Stomach (tissue), 9 donors: Measurements from ENCODE around the gene GHDC. TPM values are rescaled to one million over a fixed set of nuclear protein-coding genes. Genes with fewer than 3 reads are reported as not detected.

ENCODE experiments used
- DNase-seq, 2 donors: peaks; one replicate each; pipeline versions ENCODE4 v3.0.0 to v3.0.0-alpha.2; 2013 to 2019
- H3K27ac ChIP-seq, 5 donors: fragments of 200-600 bp in 4 of 5; sonication (generic) in 4 of 5; one replicate each; pipeline ENCODE4 v1.5.1; 2013 to 2019; ENCODE audit warnings: mild to moderate bottlenecking in 1 of 5, moderate library complexity in 1 of 5
- H3K27me3 ChIP-seq, 3 donors: fragments of 200-600 bp; sonication (generic); one replicate each; pipeline ENCODE4 v1.5.1; 2017 to 2019; ENCODE audit warnings: mixed run types in 1 of 3
- H3K36me3 ChIP-seq, 4 donors: fragments of 200-600 bp; sonication (generic); 1 replicate in 3 of 4; 2 replicates in 1 of 4; pipeline ENCODE4 v1.5.1; 2016 to 2019
- H3K4me1 ChIP-seq, 4 donors: fragments of 200-600 bp; sonication (generic); one replicate each; pipeline ENCODE4 v1.5.1; 2016 to 2019
- H3K4me3 ChIP-seq, 4 donors: fragments of 200-600 bp; sonication (generic) in 3 of 4; one replicate each; pipeline ENCODE4 v1.5.1; 2016 to 2019; ENCODE audit warnings: mild to moderate bottlenecking in 1 of 4
- H3K9me3 ChIP-seq, 4 donors: fragments of 200-600 bp; sonication (generic); one replicate each; pipeline ENCODE4 v1.5.1; 2016 to 2019
- CTCF ChIP-seq, 7 experiments: fragments of 450-650 bp in 4 of 7; fragments of 200-600 bp in 3 of 7; sonication (generic) in 3 of 7; IDR thresholded peaks; one replicate each; pipeline ENCODE4 v1.5.1; 2016 to 2019; ENCODE audit warnings: antibody characterized with exemption in 7 of 7, control low read depth in 2 of 7, mild to moderate bottlenecking in 1 of 7
- EP300 ChIP-seq: sonication (generic); formaldehyde crosslinking; IDR thresholded peaks from one replicate; pipeline ENCODE4 v1.6.1; 2017; ENCODE audit warnings: antibody characterized with exemption
- POLR2A ChIP-seq, 4 donors: fragments of 450-650 bp; IDR thresholded peaks; one replicate each; pipeline ENCODE4 v1.6.1; 2016; ENCODE audit warnings: antibody characterized with exemption in 4 of 4, control low read depth in 2 of 4, mild to moderate bottlenecking in 1 of 4, moderate library complexity in 1 of 4
- POLR2AphosphoS5 ChIP-seq, 3 donors: sonication (generic); formaldehyde crosslinking; IDR thresholded peaks; one replicate each; pipeline ENCODE4 v1.6.1; 2016; ENCODE audit warnings: antibody characterized with exemption in 3 of 3
- WGBS, 5 donors: extraction: QIAGEN DNeasy Blood & Tissue Kit in 3 of 5; methylation state at CpG; one replicate each; pipeline versions ENCODE4 v1.1.5 to v1.1.7; 2013 to 2018; 5-methylcytosine and 5-hydroxymethylcytosine counted together
- intact Hi-C: fragments of 100-400 bp; cut with DNase I; formaldehyde crosslinking; loops from one replicate; pipeline ENCODE4 v1.15.1; 2023; ENCODE audit warnings: low total_unique reads
- polyA plus RNA-seq, 3 donors: library from polyadenylated mRNA; stranded (reverse); fragments of 200-250 nt; gene quantifications; one replicate each; pipeline ENCODE4 v1.2.3, GENCODE V29; 2013
- total RNA-seq, 5 donors: library from RNA; depleted of rRNA; stranded (reverse); fragments of >200 nt; gene quantifications; one replicate each; pipeline versions ENCODE4 v1.1.0 to v1.2.3, GENCODE V29; 2014 to 2016
- donor health status: healthy with polysubstance abuse.
- donor health status: Bipolar disorder and iron deficiency.
- donor health status: healthy.

Gene GHDC
- total and polyA plus RNA-seq, 8 donors: 7.1 to 43.2 (median 13.9) TPM; not detected in 1

DNA sequence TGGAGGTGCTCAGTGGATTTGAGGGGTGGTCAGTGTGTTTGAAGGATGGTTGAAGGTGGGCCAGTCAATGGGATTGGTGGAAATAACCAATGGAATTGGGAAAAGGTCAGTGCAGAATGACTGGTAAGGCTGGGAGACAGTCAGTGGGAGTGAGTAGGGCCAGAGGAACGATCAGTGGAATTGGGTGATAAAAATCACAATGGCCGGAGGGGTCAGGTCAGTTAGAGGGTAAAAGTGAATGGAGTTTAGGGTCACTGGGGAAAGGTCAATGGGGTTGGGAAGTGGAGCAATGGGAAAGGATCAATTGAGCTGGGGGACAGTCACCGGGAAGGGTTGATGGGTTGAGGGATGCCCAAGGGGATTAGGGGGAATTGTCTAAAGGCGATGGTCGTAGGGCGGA is 28.5 kb downstream of the GHDC start:
- 83 to 91% (median 90%) methylated on average over 6 of the region's 6 CpGs for WGBS, 5 donors
- H3K27ac ChIP-seq: no peak overlapping the region
- intact Hi-C loops: no loop called here
- H3K27me3 ChIP-seq: no peaks in the 10 kb centered on the region
- H3K4me1 ChIP-seq: no peaks in the 10 kb centered on the region
- no peak for DNase-seq
- no peaks in the 10 kb centered on the region for H3K9me3 ChIP-seq
- H3K36me3 ChIP-seq: no peaks in the 10 kb centered on the region
- TF ChIP-seq POLR2A (IDR thresholded peaks at IDR 0.05): no peak
- no peak for TF ChIP-seq POLR2AphosphoS5 (IDR thresholded peaks at IDR 0.05)
- no peak for TF ChIP-seq CTCF (IDR thresholded peaks at IDR 0.05)
- no peak for TF ChIP-seq EP300
- H3K4me3 ChIP-seq: no peak overlapping the region

DNA sequence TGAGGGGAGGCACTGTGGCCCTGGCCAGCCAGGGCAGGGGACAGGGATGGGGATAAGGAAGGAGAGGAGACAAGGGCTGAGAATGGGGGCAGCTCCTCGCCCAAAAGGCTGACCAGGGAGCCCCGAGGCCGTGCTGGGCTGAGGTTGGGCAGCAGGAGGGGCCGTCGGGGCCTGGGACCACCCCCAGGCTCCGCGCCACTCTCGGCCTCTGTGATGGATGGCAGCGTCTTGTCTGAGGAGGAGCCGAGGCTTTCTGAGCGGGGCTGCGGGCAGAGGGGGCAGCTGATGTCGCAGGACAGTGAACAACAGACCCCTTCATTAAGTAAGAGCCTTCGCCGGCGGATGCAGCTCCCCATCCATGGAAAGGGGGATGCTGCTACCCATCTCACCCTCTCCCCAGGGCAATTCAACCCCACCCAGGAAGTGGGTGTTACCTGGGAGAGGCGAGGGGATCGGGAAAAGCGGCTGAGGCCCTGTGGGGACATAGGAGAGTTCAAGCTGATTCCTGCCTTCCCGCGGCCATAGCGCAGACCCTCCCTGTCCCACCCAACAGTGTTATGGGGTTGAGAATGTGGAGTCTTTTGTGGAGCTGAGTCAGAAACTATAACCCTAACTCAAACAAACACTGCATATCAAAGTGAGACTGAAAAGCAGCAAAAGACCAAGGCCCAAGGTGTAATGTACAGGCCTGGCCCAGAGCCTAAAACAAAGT is 30.4 kb downstream of the GHDC start:
- WGBS, 5 donors: 51 to 62% (median 53%) methylated on average over 13 to 22 of the region's 22 CpGs
- intact Hi-C loops: no loop called here
- Histone ChIP-seq H3K4me3 (no peak overlapping the region), H3K27me3 (no peaks in the 10 kb centered on the region), H3K4me1 (no peaks in the 10 kb centered on the region), H3K9me3 (no peaks in the 10 kb centered on the region), H3K36me3 (no peaks in the 10 kb centered on the region), H3K27ac (no peak overlapping the region)
- no peak for DNase-seq
- TF ChIP-seq POLR2A (IDR thresholded peaks at IDR 0.05) (no peak), EP300 (no peak), POLR2AphosphoS5 (IDR thresholded peaks at IDR 0.05) (no peak), CTCF (IDR thresholded peaks at IDR 0.05) (no peak)

- no peaks in the 10 kb centered on the region for H3K4me1 ChIP-seq
- no peaks in the 10 kb centered on the region for H3K27me3 ChIP-seq
- H3K27ac ChIP-seq: no peak overlapping the region
- no peak for DNase-seq
- H3K4me3 ChIP-seq: no peak overlapping the region
- 59 to 64% (median 61%) methylated on average over 8 of the region's 8 CpGs for WGBS, 5 donors
- intact Hi-C loops: no loop called here
- H3K9me3 ChIP-seq: no peaks in the 10 kb centered on the region
- no peaks in the 10 kb centered on the region for H3K36me3 ChIP-seq
- TF ChIP-seq POLR2AphosphoS5 (IDR thresholded peaks at IDR 0.05): no peak
- peak in 1 of 7 experiments; percentile 3 for TF ChIP-seq CTCF (IDR thresholded peaks at IDR 0.05)
- no peak for TF ChIP-seq POLR2A (IDR thresholded peaks at IDR 0.05)
- TF ChIP-seq EP300: no peak
These were observed 31.2 kb downstream of the GHDC start for GRCh38 chr17:42163113-42163512.

DNA sequence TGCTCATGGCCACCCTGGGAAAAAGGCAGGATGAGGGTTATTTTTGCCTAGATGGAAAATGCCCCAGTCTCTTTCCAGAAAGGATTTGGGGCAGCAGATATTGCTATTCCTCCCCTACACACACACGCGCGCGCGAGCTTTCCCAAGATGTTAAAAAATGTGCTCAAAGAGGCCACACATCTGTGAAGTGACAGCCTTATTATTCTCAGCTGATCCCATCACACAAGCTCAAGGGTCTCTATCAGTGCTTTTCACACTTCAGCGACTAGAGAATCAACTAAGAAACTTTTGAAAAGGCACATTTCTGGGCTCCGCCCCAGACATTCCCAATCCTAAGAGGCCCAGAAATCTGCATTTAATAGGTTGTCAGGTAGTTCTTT is 33.8 kb downstream of the GHDC start:
- DNase-seq: no peak
- H3K27ac ChIP-seq: no peak overlapping the region
- peaks cover under 1 to 5% (median 4%) of the 10 kb centered on the region in 4 donors for H3K4me1 ChIP-seq
- TF ChIP-seq CTCF (IDR thresholded peaks at IDR 0.05) (no peak), EP300 (no peak), POLR2AphosphoS5 (IDR thresholded peaks at IDR 0.05) (no peak), POLR2A (IDR thresholded peaks at IDR 0.05) (no peak)
- H3K36me3 ChIP-seq: no peaks in the 10 kb centered on the region
- intact Hi-C loops: no loop called here
- H3K9me3 ChIP-seq: no peaks in the 10 kb centered on the region
- H3K4me3 ChIP-seq: no peak overlapping the region
- no peaks in the 10 kb centered on the region for H3K27me3 ChIP-seq
- WGBS, 5 donors: 86 to 96% (median 91%) methylated on average over 7 of the region's 7 CpGs
